ENCODE measurements around the gene CALM3.
A peak's percentile ranks its signal among the peaks of the same experiment; 100 is the strongest.

The CALM3 gene

DNA sequence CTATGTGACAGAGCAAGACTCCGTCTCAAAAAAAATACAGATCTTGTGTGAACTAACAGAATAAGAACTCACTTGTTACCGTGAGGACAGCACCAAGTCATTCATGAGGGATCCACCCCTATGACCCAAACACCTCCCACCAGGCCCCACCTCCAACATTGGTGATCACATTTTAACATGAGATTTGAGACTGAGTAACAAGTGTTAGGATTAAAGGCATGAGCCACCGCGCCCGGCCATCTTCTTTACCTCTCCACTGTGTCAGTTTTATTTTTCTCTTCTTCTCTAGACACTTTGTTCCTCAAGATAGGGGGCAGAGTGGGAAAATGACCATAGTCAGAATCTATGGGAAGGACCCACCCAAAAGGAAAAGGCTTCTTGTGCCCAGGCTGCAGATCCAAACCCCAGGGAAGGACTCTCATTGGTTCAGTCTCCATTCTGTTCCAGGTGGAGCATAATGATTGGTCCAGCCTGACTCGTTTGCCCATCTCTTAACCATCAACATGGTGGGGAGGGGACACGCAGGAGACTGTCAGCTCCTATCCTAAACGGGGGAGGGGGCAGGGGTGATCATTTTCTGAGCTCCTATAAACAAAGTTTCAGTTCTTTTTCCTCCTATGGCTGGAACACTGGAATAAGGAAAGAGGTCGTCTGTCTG is 1.3 kb upstream of the CALM3 start:
- no peak for DNase-seq (ENCODE audit: low read depth, low spot score)

DNA sequence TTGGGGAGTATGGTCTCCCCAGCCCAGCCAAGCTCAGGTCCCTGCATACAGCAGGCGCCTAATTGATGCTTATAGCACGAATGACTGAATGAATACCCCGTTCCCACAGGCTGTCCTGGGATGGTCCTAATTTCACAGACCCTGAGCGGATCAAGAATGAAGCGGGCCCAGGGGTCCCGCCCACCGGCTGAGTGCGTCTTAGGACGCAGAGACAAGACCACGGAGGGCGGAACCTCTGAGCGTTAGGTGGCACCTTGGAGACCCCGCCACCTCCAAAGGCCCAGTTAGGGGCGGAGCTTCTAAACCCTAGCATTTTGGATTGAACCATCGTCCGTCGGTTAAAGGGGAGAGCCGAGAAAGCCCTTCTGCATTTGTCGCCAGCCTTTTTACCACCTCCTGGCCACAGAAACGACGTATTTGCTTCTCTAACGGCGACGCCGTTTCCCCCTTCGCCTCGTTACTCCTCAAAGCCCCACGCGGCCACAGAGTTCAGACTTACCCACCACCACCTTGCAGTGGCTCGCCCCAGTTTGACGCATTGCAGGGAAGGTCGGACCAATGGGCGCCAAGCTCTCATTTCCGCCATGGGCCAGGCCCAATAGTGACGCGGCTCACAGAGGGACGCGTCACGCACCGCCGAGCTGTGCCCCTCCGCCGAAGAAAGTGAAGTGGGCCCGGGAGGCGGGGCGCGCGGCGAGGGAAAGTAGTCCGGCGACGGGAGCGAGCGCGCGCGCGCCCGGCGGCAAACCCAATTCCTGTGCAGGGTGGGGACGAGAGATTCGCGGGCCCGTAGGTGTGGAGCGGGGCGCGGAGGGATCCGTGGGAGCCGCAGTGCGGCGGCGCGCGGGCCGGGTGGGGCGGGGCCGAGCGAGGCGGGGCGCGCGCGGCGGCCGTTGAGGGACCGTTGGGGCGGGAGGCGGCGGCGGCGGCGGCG is 479 bp upstream of the CALM3 start:
- peak; percentile 90 for DNase-seq (ENCODE audit: low read depth, low spot score)

DNA sequence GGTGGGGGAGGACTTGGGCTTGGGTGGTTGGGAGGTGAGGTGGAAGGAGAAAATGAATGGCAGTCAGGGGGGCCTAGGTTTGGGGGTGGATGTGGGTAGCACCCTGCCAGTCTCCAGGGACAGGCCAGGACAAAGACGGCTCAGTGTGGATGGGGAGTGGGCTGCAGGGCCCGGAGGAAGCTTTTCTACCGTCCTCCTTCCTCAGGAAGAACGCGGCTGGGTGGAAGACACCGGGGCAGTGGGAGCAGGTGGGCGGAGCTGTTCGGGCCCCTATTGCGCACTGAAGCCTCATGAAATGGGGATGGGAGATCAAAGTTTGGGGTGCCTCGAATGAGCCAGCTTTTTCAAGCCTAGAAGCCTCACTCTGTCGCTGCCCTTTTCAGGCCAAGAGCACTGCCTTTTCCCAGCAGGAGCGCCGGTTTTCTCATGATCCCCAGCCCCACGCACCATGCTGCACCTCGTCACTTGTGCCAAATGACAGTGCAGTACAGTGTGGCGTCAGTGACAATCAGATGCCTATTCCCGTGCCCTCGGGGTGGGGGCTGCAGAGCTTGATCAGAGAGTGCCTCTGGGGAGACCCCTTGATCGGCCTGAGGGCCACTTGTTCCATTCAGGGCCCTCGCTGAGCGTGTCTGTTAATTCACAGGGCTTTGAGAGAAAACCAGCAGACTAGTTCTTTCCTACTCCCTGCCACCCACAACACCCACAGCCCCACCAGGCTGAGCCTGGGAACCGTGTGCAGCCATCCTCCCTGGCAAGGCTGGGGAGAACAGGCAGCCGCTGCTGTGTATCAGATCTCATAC is 1.5 kb downstream of the CALM3 start:
- DNase-seq (ENCODE audit: low read depth, low spot score), result peak; percentile 36

DNA sequence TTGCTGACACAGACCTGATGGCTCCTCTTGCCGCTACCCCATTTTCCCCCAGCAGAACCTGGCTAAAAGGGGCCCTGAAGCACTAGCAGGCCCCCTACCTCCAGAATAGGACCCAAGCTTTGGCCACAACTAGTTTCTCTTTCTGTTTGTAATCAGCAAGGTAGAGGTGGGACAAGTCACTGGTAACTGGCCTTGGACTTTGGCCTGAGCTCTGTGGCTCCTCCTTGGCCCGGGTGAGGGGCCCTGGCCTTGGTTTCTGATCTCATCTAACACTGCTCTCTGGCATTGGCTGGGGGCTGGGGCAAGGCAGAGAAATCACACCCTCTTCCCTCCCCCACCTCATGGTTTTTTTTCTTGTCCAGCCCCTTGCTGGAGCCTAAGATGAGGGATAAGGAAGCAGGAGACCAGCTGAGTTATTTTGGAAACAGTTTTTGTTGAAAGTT is 2.1 kb downstream of the CALM3 start:
- DNase-seq (ENCODE audit: low read depth, low spot score), result no peak

DNA sequence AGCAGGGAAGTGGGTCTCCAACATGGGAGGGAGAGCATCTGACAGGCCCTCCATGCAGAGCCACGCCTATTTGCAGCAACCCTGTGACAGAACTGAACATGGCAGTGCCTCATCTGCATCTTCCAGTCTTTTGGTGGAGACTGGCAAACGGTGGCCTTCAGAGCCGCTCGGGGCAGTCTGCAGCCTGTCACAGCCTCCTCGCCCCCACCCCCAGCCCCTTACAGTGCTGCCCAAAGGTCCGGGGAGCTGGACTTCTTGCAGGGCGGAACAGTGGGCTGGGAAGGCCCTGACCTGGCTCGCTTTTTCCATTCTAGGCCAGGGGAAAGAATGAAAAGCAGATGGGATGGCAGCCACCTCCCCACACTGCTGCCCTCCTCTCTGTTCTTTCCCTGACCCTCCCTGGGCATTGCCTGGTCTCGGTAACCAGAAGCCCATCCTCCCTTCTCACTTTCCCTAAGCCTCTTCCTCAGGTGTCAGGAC is 2.7 kb downstream of the CALM3 start:
- DNase-seq (ENCODE audit: low read depth, low spot score), result no peak

DNA sequence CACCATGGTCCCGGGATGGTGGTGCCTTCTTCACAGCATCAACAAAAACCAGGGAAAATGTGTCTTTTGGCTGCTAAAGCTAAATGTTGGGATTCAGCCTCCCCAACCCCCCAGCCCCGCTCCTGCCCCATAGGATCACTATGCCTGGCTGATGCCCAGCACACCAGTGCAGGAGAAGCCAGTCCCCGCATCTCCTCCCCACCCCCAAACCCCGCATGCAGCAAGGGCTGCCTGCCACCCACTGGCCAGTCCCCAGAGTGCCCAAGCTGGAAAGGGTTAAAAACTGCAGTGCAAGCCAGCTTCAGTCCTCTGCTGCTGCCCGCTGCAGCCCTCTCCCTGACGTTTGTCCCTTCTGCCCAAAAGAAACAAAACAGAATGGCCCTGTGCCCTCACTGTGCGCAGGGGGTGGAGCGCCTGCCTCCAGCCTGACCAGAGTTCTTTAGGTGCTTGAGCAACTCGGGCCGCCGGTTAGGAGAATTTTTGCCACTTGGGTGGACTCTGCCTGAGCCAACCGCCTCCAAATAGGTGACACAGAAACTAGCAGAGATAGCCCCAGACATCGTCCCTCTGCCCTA is 3.7 kb downstream of the CALM3 start:
- DNase-seq (ENCODE audit: low read depth, low spot score), result no peak

DNA sequence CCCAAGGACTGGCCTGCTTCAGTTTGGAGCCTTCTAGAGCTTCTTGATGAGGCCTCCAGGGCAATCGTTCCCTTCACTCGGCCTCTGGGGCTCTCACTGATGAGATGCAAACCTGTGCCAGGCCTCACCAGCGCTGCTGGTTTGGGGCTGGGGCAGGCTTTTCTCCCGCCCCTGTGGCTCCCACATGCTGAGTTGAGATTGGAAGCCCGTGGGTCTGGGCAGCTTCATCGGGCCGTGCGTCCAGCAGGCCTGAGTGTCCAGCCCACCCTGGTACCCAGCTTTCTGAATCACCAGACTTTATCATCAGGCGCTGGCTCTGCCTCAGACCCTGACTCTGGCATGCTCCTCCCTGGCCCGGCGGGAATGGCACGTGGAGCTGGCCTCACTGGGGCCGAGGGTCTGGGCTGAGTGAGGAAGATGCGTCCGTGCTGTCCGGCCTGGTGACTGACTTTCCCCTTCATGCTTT is 4.3 kb downstream of the CALM3 start:
- DNase-seq (ENCODE audit: low read depth, low spot score), result no peak

DNA sequence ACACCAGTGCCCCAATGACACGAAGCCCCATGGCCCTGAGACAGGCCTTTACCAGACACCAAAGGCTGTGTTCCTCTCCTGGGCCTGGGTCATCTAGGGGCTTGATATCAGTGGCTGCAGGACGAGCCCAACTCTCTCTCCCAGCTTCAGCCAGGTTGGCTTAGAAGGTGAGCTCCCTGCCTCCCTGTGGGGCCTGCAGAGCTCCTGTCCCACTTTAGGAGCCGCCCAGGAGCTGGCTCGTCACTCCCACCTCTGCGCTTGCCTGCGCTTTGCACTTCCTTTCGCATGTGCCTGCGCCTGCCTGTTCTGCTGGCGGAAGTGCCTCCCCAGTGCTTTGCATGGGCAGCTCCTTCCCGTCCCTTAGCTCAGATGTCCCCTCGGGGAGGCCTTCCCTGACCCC is 4.9 kb downstream of the CALM3 start:
- DNase-seq (ENCODE audit: low read depth, low spot score), result no peak

DNA sequence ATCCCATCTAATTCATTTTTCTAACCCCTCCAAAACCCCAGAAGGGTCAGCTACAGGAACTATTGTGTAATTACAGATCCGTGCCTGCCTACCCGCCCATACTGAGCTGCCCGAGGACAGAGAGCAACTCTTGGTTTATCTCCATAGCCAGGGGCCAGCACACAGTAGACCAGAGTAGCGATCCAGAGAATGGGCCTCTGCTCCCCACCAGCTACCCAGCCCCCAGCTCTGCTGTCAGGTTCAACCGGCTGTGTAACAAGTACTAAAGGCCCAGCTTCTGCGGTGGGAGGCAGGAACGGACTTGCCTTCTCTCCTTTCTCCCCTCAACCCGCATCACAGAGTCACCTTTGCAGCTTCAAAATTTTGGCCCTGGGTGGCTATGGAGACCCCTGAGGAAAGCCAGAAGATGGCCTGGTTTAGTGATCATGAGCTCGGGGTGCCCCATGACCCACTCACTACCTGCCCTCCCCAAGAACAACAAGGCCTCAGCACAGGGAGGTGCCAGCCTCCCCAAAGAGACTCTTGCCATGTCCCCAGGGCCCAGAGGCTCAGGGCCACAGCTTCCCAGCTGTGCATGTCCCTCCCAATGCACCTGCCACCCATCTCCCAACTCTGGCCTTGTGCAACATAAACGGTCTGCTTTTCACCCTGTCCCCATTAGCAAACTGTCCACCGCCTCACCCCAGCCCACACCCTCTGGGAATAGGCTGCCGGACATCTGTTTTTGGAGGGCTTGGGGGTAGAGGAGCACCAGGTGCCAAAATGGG is 5.7 kb downstream of the CALM3 start:
- no peak for DNase-seq (ENCODE audit: low read depth, low spot score)

DNA sequence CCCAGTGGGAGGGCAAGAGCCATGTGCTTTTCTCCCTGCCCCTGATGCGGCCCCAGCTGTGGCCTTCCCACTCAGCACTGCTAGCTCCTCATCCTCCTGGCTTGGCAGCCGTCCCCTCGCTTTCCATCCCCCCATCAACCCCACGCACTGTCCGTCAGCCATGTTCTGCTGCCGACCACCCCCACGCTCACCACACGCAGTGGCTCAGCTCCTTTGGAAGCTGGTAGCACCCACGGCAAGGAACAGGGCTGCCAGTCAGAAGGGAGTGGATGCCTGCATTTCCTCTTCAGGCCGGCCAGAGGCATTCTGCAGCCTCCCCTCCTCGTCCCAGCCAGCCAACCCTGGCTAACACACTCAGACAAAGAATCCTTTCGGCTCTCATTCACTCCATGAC is 6.3 kb downstream of the CALM3 start:
- no peak for DNase-seq (ENCODE audit: low read depth, low spot score)

DNA sequence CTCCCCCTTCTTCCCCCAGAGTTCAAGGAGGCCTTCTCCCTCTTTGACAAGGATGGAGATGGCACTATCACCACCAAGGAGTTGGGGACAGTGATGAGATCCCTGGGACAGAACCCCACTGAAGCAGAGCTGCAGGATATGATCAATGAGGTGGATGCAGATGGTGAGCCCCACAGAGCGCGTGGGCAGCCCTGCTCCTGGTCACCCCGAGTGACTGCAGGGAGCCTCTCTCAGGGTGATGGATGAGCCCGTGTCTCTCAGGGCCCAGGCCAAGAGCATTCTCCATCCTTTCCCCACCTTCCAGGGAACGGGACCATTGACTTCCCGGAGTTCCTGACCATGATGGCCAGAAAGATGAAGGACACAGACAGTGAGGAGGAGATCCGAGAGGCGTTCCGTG is 7.0 kb downstream of the CALM3 start:
- DNase-seq (ENCODE audit: low read depth, low spot score), result no peak

DNA sequence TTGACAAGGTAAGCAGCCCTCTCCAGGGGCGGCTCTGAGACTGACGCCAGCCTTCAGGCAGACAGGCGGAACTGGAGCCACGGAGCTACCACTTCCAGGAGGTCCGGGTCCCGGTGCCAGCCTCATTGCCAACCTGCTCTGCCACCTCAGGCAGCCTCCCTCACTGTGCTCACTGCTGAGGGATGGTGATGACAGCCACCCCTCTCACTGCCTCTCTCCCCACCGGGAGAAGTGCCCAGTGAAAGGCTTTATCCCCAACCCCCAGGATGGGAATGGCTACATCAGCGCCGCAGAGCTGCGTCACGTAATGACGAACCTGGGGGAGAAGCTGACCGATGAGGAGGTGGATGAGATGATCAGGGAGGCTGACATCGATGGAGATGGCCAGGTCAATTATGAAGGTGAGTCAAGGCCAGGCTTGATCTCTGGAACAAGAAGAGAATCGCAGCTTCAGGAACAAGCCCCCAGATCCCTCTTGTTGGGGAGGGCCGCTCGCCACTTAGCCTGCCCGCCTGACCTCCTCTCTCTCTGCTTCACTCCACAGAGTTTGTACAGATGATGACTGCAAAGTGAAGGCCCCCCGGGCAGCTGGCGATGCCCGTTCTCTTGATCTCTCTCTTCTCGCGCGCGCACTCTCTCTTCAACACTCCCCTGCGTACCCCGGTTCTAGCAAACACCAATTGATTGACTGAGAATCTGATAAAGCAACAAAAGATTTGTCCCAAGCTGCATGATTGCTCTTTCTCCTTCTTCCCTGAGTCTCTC is 7.6 kb downstream of the CALM3 start:
- DNase-seq (ENCODE audit: low read depth, low spot score), result no peak

DNA sequence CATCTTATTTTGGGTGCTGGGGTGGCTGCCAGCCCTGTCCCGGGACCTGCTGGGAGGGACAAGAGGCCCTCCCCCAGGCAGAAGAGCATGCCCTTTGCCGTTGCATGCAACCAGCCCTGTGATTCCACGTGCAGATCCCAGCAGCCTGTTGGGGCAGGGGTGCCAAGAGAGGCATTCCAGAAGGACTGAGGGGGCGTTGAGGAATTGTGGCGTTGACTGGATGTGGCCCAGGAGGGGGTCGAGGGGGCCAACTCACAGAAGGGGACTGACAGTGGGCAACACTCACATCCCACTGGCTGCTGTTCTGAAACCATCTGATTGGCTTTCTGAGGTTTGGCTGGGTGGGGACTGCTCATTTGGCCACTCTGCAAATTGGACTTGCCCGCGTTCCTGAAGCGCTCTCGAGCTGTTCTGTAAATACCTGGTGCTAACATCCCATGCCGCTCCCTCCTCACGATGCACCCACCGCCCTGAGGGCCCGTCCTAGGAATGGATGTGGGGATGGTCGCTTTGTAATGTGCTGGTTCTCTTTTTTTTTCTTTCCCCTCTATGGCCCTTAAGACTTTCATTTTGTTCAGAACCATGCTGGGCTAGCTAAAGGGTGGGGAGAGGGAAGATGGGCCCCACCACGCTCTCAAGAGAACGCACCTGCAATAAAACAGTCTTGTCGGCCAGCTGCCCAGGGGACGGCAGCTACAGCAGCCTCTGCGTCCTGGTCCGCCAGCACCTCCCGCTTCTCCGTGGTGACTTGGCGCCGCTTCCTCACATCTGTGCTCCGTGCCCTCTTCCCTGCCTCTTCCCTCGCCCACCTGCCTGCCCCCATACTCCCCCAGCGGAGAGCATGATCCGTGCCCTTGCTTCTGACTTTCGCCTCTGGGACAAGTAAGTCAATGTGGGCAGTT is 8.6 kb downstream of the CALM3 start:
- no peak for DNase-seq (ENCODE audit: low read depth, low spot score)

DNA sequence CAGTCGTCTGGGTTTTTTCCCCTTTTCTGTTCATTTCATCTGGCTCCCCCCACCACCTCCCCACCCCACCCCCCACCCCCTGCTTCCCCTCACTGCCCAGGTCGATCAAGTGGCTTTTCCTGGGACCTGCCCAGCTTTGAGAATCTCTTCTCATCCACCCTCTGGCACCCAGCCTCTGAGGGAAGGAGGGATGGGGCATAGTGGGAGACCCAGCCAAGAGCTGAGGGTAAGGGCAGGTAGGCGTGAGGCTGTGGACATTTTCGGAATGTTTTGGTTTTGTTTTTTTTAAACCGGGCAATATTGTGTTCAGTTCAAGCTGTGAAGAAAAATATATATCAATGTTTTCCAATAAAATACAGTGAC is 9.3 kb downstream of the CALM3 start:
- DNase-seq (ENCODE audit: low read depth, low spot score), result no peak

DNA sequence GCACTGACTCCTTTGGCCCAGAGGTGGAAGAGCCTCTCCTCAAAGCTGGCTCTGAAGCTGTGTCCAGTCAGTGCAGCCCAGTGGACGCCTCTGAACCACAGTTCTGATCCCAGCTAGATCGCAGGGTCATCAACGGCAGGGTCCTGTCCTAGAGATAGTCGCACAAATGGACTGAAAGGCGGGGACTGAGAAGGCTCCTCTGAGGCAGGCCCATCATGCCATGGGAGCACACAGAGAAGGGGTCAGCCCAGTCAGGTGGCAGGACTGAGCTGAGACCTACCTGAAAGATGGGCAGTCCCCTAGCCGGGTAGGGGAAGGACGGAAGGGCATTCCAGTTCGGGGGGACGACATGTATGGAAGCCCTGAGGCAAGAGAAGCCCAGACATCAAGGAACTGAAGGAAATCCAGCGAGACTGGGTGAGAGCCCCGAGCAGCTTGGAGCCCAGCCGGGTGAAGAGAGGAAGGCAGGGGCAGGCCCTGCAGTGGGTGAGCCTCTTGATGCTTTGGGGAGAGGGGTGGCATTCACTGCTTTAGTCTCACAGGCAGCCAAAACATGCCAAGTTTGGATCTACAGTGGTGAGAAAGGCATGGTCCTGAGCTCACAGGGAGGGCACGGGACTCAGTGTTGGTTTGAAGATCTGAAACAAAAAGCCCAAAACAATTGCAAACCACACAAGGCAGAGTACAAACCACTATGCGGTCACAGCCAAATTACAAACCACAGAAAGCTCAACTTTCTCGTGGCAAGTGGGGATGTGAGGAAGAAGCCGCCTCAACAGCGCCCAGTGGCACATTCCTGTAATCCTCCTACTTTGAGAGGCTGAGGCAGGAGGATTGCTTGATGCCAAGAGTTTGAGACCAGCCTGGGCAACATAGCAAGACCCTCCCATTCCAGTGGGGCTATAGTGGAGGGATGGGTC is 10.0 kb downstream of the CALM3 start:
- DNase-seq (ENCODE audit: low read depth, low spot score), result no peak

DNA sequence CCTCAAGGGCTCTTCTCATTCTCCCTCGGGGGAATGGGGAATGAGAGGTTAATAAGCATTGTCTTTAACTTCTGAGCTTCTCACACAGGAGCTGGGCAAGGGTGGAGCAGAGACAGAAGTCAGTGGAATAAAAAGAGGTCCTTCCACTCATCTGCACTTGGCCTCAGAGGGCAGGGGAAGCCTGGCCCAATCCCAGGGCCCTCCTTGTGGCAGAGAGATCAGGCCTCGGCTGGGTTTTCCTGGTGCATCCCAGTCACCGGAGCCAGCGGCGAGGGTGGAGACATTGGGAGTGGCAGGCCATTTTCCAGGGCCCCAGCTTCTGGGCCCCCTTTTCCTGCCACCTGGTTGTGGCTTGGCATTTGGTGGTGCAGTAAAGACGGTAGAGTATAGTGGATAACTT is 10.6 kb downstream of the CALM3 start:
- DNase-seq (ENCODE audit: low read depth, low spot score), result no peak

DNA sequence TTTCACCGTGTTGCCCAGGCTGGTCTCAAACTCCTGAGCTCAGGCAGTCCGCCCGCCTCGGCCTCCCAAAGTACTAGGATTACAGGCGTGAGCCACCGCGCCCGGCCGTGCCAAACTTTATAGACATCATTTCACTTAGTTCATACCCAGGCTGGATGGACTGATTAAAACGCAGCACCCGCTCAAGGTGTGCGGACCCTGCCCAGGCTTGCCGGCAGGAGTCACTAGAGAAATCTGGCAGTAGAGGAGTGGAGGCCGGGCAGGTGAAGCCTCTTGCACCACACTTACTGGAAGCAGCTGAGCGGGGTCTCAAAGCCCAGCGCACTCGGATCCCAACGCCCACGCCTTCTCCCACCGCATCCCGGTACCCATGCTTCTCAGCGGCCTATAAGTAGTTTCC is 12.4 kb downstream of the CALM3 start:
- DNase-seq (ENCODE audit: low read depth, low spot score), result no peak

DNA sequence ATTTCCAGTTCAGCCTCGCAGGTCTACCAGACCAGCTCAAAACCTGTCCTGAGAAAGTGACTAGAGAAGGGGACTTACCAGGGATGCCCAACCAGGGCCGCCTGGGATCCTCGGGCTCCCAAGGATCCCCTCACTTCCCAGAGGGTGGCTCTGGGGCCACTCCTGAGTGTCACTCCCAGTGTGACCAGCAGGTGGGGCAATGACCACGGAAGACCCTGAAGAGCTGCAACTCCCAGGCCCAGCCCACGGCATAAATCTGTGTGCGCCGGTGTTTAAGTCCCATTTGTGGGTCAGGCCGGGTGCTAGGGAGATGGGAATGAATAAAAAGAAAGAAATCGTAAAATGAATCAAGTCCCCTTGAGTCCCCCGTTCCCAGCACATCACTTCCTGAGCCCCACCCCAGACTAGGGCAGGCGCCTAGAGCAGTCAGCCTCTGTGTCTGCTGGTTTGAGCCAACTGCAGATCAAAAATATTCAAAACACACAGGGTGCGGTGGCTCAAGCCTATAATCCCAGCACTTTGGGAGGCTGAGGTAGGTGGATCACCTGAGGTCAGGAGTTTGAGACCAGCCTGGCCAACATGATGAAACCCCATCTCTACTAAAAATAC is 13.1 kb downstream of the CALM3 start:
- DNase-seq (ENCODE audit: low read depth, low spot score), result no peak

Measured in activated naive CD8-positive, alpha-beta T cell treated with anti-CD3 and anti-CD28 coated beads, Interleukin-2, amount 50 U/mL, for 16 hours (primary cell).